ENCODE measurements around the gene CREG2. TPM values are rescaled to one million over a fixed set of nuclear protein-coding genes. Genes with fewer than 3 reads are reported as not detected.
"Not testable (repeated sequence)": the region's sequence is repeated elsewhere in the genome, so short reads cannot be mapped to it uniquely, and the experiment has no call there.

CREG2 gene
- polyA plus RNA-seq, 3 donors: 0.68 to 0.85 (median 0.75) TPM

DNA sequence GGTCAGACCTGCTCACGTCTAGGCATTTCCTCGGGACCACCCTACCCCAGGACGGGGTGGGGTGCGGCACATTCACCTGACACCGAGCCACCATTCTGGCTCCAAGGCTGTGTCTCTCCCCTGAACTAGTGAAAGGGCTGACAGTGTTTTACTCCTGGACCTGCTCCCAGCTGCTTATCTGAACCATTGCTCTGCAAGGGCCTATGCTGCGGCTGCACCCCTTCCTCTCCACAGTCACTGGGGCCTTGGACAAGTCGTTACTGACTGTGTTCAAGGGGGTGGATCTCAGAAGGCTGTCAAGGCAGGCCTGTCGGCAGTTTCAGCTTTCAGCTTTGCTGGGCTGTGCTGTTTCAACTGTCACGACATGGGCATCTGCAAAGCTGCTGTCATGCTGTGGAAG is 11.7 kb downstream of the CREG2 start:
- DNase-seq (ENCODE audit: low read depth in 3 of 3, low spot score in 2 of 3): no peak

GRCh38 chr2:101374821-101375561 is 12.3 kb downstream of the CREG2 start:
- DNase-seq (ENCODE audit: low read depth in 3 of 3, low spot score in 2 of 3): no peak

DNA sequence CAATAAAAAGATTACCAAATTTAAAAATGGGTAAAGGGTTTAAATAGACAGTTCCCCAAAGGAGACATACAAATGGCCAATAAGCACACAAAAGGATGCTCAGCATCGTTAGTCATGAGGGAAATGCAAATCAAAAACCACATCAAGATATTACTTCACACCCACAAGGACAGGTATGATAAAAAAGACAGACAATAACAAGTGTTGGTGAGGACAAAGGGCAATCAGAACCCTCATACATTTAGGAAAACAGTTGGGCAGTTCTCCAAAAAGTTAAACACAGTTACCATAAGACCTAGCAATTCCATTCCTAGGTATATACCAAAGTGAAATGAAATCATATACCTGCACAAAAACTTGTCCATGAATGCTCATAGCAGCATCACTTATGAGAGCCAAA is 14.5 kb downstream of the CREG2 start:
- no peak for DNase-seq (ENCODE audit: low read depth in 3 of 3, low spot score in 2 of 3)

GRCh38 chr2:101371636-101372035 is 15.7 kb downstream of the CREG2 start:
- no peak for DNase-seq (ENCODE audit: low read depth in 3 of 3, low spot score in 2 of 3)

DNA sequence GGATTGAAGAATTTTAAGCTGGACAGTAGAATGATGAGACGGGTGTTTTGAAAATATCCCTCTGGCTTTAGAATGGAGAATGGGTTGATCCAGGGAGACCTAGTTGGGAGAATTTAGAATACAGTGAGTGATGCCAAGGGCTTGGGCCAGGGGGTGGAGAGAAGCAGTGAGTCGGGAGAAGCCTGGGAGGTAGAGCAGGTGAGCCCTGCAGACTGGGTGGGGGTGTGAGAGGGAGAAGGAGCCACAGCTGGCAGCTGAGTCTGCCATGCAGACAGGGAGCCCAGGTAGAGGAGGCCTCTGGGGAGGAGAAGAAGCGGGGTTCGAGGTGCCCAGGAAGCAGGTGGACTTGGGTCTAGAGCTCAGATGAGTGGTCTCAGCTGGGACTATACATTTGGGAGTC is 18.2 kb downstream of the CREG2 start:
- no peak for DNase-seq (ENCODE audit: low read depth in 3 of 3, low spot score in 2 of 3)

DNA sequence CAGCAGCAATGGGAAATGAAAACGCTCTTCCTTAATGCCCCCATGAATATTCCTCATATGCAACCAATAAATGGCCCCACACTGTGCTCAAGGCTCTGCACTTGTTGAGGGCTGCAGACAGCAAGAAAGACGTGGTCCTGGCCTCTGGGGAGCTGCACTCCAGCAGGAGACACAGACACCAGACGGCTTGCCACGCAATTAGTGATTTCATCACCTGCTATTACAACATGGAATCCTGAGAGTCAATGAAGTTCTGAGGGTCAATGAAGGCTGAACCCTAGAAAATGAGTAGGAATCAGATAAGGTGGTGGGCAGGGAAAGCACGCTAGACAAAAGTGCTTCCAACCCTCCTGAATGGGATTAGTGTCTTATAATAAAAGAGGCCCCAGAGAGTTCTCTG is 18.9 kb downstream of the CREG2 start:
- no peak for DNase-seq (ENCODE audit: low read depth in 3 of 3, low spot score in 2 of 3)

DNA sequence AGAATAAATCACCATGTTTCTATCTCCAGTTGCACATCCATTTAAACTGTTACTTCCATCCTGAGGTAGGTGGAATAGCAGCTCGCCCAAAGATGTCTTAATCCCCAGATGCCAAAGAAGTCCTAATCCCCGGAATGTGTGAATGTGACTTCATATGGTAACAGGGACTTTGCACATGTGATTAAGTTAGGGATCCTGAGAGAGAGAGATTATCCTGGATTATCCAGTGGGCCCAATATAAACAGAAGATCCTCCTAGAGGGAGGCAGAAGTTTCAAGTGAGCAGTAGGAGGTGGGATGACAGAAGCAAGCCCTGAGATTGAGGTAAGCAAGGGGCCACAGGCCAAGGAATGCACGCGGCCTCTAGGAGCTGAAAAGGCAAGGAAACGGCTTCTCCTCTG is 19.8 kb downstream of the CREG2 start:
- DNase-seq (ENCODE audit: low read depth in 3 of 3, low spot score in 2 of 3): no peak

- DNase-seq (ENCODE audit: low read depth in 3 of 3, low spot score in 2 of 3): no peak
Measured at GRCh38 chr2:101364878-101365277, 22.4 kb downstream of the CREG2 start.

GRCh38 chr2:101362777-101363176 is 24.5 kb downstream of the CREG2 start:
- no peak for DNase-seq (ENCODE audit: low read depth in 3 of 3, low spot score in 2 of 3)

- no peak for DNase-seq (ENCODE audit: low read depth in 3 of 3, low spot score in 2 of 3)
Measured at GRCh38 chr2:101362316-101362715, 25.0 kb downstream of the CREG2 start.

DNA sequence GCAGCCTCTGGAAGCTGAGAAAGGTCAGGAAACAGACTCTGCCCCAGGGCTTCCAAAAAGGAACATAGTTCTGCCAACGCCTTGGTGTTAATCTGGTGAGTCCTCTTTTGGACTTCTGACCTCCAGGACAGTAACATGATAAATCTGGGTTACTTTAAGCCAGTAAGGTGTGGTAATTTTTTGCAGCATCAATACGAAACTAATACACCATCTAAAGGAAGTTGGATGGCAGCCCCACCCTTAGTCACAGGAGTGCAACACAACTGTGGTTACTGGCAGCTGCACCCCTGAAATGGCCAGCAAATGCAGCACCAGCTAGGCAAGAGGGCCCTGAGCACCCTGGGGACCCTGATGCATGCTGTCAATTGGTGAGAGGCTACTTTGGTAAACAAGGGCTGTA is 25.8 kb downstream of the CREG2 start:
- DNase-seq (ENCODE audit: low read depth in 3 of 3, low spot score in 2 of 3): no peak

- DNase-seq (ENCODE audit: low read depth in 3 of 3, low spot score in 2 of 3): no peak
Measured at GRCh38 chr2:101361121-101361520, 26.2 kb downstream of the CREG2 start.

GRCh38 chr2:101360232-101360631 is 27.1 kb downstream of the CREG2 start:
- DNase-seq (ENCODE audit: low read depth in 3 of 3, low spot score in 2 of 3): no peak

GRCh38 chr2:101359410-101359954 is 27.8 kb downstream of the CREG2 start:
- DNase-seq (ENCODE audit: low read depth in 3 of 3, low spot score in 2 of 3): no peak

DNA sequence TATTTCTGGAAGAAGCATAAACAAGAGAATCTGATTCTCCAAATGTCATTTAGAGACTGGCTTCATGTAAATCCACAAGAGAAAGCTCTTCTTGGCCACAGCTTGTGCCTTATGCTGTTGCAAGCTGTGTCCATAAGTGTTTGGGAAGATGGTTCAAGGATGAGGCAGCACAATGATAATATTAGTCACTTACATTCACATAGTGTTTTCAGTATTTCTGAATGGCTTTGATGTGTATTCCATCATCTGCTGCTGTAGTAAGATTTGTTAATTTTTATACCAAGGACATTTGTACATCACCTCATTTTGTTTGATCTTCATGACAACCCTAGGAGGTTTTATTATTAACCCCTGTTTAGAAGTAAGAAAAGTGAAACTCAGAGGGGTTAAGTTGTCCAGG is 29.9 kb downstream of the CREG2 start:
- DNase-seq (ENCODE audit: low read depth in 3 of 3, low spot score in 2 of 3): no peak

DNA sequence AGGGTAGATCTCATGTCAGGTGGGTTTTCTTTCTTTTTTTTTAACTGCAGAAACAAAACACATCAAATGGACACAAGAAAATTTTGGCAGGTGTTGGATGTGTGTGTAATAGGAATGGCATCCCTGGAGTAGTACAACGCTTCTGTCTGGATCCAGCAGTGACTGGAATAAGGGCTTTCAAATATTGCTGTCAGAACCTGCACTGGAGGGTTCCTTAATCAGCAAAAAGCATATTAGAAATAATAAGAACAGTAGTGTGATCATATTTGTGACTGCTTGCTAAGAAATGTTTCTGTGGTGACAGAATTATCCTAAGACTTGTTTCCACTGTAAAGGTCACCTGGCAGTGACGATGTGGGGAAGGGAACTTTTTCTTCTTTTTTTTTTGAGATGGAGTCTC is 30.8 kb downstream of the CREG2 start:
- no peak for DNase-seq (ENCODE audit: low read depth in 3 of 3, low spot score in 2 of 3)

DNA sequence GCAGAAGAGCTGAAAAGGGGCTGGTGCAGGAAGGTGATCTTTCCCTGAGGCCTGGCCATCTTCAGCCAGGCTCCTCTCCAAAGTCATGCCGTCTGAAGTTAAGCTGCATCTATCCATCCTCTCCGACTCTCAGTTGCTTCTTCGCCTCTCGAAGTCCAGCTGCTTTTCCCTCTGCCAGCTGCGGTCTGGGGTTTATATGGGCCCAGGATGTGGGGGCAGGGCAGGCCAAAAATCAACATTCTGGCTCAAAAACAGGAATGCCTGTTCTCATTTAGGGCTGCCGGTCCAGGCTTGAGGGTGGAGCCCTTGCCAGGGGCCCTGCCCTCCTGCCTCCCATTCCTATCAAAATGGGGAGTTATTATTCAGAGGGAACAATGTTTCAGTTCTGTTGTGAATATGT is 31.2 kb downstream of the CREG2 start:
- no peak for DNase-seq (ENCODE audit: low read depth in 3 of 3, low spot score in 2 of 3)

GRCh38 chr2:101355401-101356054 is 31.8 kb downstream of the CREG2 start:
- DNase-seq (ENCODE audit: low read depth in 3 of 3, low spot score in 2 of 3): no peak

GRCh38 chr2:101354420-101355311 is 32.6 kb downstream of the CREG2 start:
- DNase-seq (ENCODE audit: low read depth in 3 of 3, low spot score in 2 of 3): no peak

GRCh38 chr2:101352631-101353030 is 34.7 kb downstream of the CREG2 start:
- DNase-seq (ENCODE audit: low read depth in 3 of 3, low spot score in 2 of 3): not testable (repeated sequence)

GRCh38 chr2:101351207-101351606 is 36.1 kb downstream of the CREG2 start:
- DNase-seq (ENCODE audit: low read depth in 3 of 3, low spot score in 2 of 3): no peak
